C1 segment of cervical spinal cord (tissue), 14 donors: Measurements from ENCODE around the gene TNFRSF19.

ENCODE experiments used
- DNase-seq, 14 donors: peaks; one replicate each; lab custom pipeline; 2025; lab: John Stamatoyannopoulos, UW

Gene TNFRSF19

GRCh38 chr13:23715762-23716235 lies 145.6 kb downstream of the TNFRSF19 start:
- no peak for DNase-seq

GRCh38 chr13:23716401-23716800 lies 146.2 kb downstream of the TNFRSF19 start:
- DNase-seq: no peak

- no peak for DNase-seq
Measured at GRCh38 chr13:23718996-23719395, 148.8 kb downstream of the TNFRSF19 start.

- DNase-seq: no peak
Measured at GRCh38 chr13:23722726-23723453, 152.7 kb downstream of the TNFRSF19 start.

- DNase-seq: no peak
Measured at GRCh38 chr13:23723471-23723870, 153.3 kb downstream of the TNFRSF19 start.

- no peak for DNase-seq
Measured at GRCh38 chr13:23724196-23724970, 154.2 kb downstream of the TNFRSF19 start.
